ENCODE data around the gene FTCD. TPM values are rescaled to one million over a fixed set of nuclear protein-coding genes. Genes with fewer than 3 reads are reported as not detected.
"Not testable (repeated sequence)": the region's sequence is repeated elsewhere in the genome, so short reads cannot be mapped to it uniquely, and the experiment has no call there.

FTCD gene
- polyA plus RNA-seq (2013, experiment 1 of 2; ENCODE audit: insufficient read length): 2.5 TPM
- polyA plus RNA-seq (2013, experiment 2 of 2; ENCODE audit: insufficient read length): 0.58 TPM

- no peak for DNase-seq
Measured at GRCh38 chr21:46155514-46156377, at the start of gene FTCD. TSS of gene FTCD (minus strand) at chr21:46155579. CDS start at chr21:46155523, 56 bp downstream.

GRCh38 chr21:46205166-46205565, 49.8 kb upstream of the FTCD start:
- DNase-seq: no peak

- DNase-seq: no peak
Measured at GRCh38 chr21:46203203-46203600, 47.8 kb upstream of the FTCD start.

- no peak for DNase-seq
Measured at GRCh38 chr21:46202592-46203202, 47.3 kb upstream of the FTCD start.

- DNase-seq: not testable (repeated sequence)
Measured at GRCh38 chr21:46200877-46201803, 45.8 kb upstream of the FTCD start.

- DNase-seq: no peak
Measured at GRCh38 chr21:46199436-46200373, 44.3 kb upstream of the FTCD start.

GRCh38 chr21:46196733-46197132, 41.4 kb upstream of the FTCD start:
- no peak for DNase-seq

- DNase-seq: no peak
Measured at GRCh38 chr21:46195595-46196195, 40.3 kb upstream of the FTCD start.

- no peak for DNase-seq
Measured at GRCh38 chr21:46194374-46195334, 39.3 kb upstream of the FTCD start.

GRCh38 chr21:46193829-46194373, 38.5 kb upstream of the FTCD start:
- DNase-seq: no peak

GRCh38 chr21:46191686-46192575, 36.6 kb upstream of the FTCD start:
- no peak for DNase-seq

GRCh38 chr21:46191257-46191685, 35.9 kb upstream of the FTCD start:
- peak; percentile 67 for DNase-seq

- DNase-seq: no peak
Measured at GRCh38 chr21:46190491-46191131, 35.2 kb upstream of the FTCD start.

- no peak for DNase-seq
Measured at GRCh38 chr21:46189959-46190490, 34.6 kb upstream of the FTCD start.

- DNase-seq: peak; percentile 67
Measured at GRCh38 chr21:46189213-46189958, 34.0 kb upstream of the FTCD start.

All from fibroblast of skin of back (primary cell).